MG63 (cell line): ENCODE data around the gene DUOXA2. TPM values are rescaled to one million over a fixed set of nuclear protein-coding genes. Genes with fewer than 3 reads are reported as not detected.

ENCODE experiments used
- DNase-seq: peaks from one replicate; pipeline ENCODE4 v3.0.0-alpha.2; 2020
- H3K27me3 ChIP-seq: fragments of 250-450 bp; sonication (Bioruptor Pico); 2 replicates; pipeline ENCODE4 v1.5.1; 2020; ENCODE audit warnings: mild to moderate bottlenecking, moderate library complexity
- H3K36me3 ChIP-seq: fragments of 250-450 bp; sonication (Bioruptor Pico); 2 replicates; pipeline ENCODE4 v1.5.1; 2020; ENCODE audit warnings: mild to moderate bottlenecking, moderate library complexity
- H3K4me3 ChIP-seq: fragments of 250-450 bp; sonication (Bioruptor Pico); 2 replicates; pipeline ENCODE4 v1.5.1; 2020; ENCODE audit warnings: mild to moderate bottlenecking, moderate library complexity
- H3K9me3 ChIP-seq: fragments of 250-450 bp; sonication (Bioruptor Pico); 2 replicates; pipeline ENCODE4 v1.5.1; 2020; ENCODE audit warnings: mild to moderate bottlenecking, moderate library complexity
- total RNA-seq: library from RNA; depleted of rRNA; stranded (reverse); fragments of >200 nt; shearing (Covaris generic); gene quantifications from 2 replicates; pipeline ENCODE4 v1.2.3, GENCODE V29; 2014; ENCODE audit warnings: low replicate concordance

The DUOXA2 gene
- total RNA-seq, 1 experiment from 2014 or later, result not detected

DNA sequence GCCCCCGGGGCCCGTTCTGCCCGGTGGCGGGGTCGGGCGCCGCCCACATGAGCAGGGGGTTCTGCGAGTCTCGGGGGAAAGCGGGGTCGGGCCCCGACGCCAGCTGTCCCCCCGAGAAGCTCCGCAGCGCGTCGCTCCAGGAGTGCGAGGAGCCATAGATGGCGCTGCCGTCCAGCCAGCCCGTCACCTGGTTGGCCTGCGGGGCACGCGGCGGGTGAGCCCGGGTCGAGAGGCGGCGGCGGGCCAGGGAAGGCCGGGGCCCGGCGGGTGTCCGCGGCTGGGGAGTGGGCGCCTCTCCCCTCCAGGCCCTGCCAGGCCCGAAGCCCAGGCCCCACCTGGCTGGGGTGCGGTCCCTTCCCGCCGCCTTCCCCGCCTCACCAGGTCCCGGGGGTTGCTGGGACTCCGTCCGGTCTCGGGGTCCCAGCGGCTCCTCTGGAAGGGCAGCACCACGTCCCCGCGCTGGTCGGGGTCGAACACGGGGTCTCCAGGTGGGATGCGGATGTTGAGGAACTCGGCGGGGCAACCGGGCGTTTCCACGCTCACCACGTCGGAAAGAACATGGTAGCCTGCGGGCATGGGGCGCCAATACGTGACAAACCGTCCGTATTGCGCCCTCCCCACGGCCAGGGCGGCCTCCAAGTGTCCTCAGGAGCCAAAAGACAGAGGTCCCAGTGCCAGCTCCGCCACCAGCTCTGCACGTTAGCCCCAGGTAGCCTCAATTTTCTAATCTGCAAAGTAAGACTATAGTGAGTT, 2.6 kb upstream of the DUOXA2 start:
- Histone ChIP-seq H3K9me3 (no peaks in the 10 kb centered on the region), H3K4me3 (no peak overlapping the region), H3K36me3 (no peaks in the 10 kb centered on the region), H3K27me3 (peaks cover 34% of the 10 kb centered on the region)
- DNase-seq, result no peak

DNA sequence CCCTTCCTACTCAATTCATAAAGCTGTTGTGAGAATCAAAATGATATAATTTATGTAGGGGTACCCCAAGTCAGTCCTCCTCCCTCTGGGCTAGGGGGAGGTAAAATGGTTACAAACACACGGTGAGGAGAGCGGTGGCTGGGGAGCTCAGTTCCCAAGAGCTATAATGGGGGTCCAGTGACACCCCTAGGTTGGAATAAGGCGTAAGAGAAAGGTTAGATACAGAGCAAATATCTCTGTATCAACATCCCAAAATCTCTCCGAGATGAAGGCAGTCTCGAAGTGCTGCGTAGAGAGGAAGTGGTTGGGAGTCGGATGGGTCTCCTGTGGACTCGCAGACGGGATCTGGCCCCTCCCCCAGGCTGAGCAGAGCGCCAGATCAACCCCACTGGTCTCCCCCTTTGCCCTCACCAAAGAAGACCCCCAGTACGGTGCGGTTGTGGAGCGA, 2.0 kb upstream of the DUOXA2 start:
- Histone ChIP-seq H3K27me3 (peaks cover 34% of the 10 kb centered on the region), H3K4me3 (no peak overlapping the region)
- DNase-seq, result no peak

DNA sequence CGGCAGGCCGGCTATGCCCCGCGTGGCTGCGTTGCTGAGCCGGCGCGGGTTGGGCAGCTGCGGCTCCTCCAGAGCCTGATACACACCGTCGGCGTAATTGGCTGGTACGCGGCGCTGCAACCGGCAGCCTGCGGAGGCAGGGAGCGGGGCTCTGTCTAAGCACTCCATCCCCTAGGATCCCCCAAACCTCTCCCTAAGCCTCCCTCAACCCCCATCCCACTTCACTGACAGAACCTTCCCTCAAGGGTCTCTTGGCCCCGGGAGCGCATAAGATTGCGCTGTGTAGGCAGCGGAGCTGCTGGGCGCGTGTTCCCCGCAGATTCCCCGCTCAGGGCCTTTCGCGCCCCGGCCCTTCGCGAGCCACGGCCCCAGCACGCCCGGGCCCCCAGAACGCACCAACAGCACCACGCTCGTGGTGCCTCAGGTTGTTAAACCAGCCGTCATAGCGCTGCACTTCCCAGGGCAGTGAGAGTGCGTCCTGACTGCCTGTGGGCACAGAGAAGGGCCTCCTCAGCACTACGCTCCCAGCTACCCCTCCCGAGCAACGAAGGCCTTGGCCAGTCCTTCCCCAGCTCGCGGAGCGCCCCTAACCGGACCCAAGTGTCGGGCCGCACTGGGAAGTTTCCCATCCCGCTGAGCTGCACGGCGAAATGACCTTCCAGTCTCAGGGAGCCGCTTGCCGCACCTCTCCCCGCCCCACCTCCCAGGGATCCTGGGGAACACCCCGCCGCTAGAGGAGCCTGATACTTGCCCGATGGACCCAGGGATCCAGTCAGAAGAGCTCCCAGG, 1.3 kb upstream of the DUOXA2 start:
- H3K36me3 ChIP-seq, result no peaks in the 10 kb centered on the region
- H3K4me3 ChIP-seq, result no peak overlapping the region
- peaks cover 34% of the 10 kb centered on the region for H3K27me3 ChIP-seq
- DNase-seq, result no peak
- no peaks in the 10 kb centered on the region for H3K9me3 ChIP-seq

More for the DNA sequence above, 2.0 kb upstream of the DUOXA2 start:
- no peaks in the 10 kb centered on the region for H3K9me3 ChIP-seq
- H3K36me3 ChIP-seq, result no peaks in the 10 kb centered on the region

DNA sequence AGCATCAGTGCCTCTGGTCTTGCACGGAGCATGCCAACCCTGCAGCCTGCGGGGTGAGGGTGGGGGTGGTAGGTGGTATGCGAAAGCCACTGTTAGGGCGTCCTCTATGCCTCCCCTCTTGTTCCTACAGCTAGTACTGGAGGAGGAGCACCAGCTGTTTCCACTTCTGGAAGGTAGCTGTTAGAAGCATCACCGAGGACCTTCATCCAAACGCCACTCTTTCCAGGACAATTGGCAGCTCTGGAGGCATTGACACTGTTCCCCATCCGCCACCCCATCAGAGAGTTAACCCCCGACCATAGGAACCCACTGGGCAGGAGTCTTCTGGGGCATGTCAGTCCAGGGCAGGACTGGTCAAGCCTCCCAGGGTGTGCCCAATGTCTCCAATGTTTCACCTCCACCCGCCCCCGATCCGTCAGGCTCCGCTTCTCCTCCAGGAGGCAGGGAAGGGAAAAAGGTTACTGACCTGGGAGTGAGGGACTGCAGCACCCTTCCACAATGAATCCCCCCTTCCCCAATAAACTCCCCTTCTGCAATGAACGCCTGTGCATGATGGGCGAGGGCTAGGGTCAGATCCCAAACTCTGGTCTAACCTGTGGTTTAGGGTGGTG, 641 bp upstream of the DUOXA2 start:
- H3K36me3 ChIP-seq, result no peaks in the 10 kb centered on the region
- no peak for DNase-seq
- H3K27me3 ChIP-seq, result peaks cover 34% of the 10 kb centered on the region
- no peaks in the 10 kb centered on the region for H3K9me3 ChIP-seq
- no peak overlapping the region for H3K4me3 ChIP-seq

DNA sequence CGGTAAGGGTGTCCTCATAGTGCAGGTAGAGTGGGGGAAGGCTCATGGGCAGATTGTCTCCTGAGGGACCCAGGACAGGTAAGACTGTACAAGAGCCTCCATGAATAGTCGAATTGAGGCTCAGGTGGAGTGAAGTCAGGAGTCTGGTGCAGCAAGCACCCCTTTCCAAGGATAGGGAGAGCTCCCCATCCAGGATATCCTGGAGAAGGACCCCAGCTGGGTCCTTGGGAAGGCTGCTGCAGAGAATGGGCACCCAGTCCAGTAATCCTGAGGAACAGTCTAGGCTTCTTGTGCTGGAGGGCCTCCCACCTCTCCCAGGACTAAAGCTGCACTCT, 592 bp downstream of the DUOXA2 start:
- no peak for DNase-seq
- Histone ChIP-seq H3K9me3 (no peaks in the 10 kb centered on the region), H3K27me3 (peaks cover 34% of the 10 kb centered on the region), H3K4me3 (no peak overlapping the region), H3K36me3 (no peaks in the 10 kb centered on the region)

DNA sequence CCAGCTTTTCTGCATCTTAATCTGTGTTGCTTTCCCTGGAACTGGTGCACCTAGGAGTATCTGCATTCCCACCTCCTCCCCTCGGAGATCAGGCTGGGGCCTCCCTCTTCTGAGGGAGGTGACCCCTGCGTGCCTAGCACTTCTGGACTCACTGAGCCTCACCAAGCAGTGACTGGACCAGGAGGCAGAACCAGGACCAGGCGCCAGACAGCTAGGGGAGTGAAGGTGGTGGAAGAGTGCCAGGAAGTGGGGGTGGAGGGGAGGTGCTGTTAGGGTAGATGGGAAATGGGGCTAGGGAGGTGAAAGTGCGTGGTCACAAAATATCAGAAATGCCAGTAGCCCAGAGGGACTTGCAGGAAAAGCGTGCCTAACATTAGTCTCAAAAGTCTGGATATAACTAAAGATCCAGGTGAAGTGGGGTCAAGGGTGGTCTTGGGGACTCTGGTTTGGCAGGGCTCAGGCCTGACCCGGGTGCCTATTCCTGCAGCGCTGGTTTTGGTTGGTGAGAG, 1.2 kb downstream of the DUOXA2 start:
- peaks cover 34% of the 10 kb centered on the region for H3K27me3 ChIP-seq
- H3K9me3 ChIP-seq, result no peaks in the 10 kb centered on the region
- no peaks in the 10 kb centered on the region for H3K36me3 ChIP-seq
- no peak for DNase-seq
- H3K4me3 ChIP-seq, result no peak overlapping the region

DNA sequence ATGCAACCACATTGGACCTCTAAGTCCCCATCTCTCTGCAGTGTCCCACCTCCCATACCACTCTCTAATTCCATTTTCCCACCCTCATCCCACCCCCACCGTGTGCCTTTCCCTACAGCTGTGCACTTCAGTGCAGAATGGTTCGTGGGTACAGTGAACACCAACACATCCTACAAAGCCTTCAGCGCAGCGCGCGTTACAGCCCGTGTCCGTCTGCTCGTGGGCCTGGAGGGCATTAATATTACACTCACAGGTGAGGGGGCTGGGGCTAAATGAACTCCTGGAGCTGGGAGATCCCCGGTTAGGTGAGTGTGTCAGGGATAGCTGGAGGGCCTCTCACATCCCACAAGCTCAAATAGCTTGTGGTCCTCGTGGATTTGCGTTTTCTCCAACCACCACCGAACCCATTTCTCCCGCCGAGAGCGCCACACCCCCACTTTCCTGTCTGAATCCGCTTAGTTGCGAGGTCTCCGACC, 1.9 kb downstream of the DUOXA2 start:
- Histone ChIP-seq H3K4me3 (no peak overlapping the region), H3K9me3 (no peaks in the 10 kb centered on the region), H3K27me3 (peaks cover 34% of the 10 kb centered on the region), H3K36me3 (no peaks in the 10 kb centered on the region)
- DNase-seq, result no peak

DNA sequence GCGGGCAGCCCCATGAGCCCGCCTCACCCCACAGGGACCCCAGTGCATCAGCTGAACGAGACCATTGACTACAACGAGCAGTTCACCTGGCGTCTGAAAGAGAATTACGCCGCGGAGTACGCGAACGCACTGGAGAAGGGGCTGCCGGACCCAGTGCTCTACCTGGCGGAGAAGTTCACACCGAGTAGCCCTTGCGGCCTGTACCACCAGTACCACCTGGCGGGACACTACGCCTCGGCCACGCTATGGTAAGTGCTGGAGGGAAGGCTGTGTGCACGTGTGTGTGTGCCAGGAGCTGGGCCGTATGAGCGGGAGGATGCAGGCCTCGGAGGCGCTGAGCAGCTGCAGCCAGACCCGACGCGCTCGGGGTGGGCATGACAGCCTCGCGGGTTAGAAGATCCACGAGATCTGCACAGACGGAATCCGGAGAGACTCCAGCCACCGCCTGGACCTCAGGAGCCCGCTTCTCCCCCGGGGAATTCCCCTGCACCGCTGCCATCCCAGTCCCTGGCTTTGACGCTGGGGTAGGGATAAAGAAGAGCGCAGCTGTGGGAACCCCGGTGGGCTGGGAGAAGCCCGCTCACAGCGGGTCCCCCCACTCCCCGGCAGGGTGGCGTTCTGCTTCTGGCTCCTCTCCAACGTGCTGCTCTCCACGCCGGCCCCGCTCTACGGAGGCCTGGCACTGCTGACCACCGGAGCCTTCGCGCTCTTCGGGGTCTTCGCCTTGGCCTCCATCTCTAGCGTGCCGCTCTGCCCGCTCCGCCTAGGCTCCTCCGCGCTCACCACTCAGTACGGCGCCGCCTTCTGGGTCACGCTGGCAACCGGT, 2.6 kb downstream of the DUOXA2 start:
- no peaks in the 10 kb centered on the region for H3K9me3 ChIP-seq
- H3K4me3 ChIP-seq, result no peak overlapping the region
- H3K36me3 ChIP-seq, result no peaks in the 10 kb centered on the region
- H3K27me3 ChIP-seq, result peaks cover 34% of the 10 kb centered on the region
- DNase-seq, result no peak

DNA sequence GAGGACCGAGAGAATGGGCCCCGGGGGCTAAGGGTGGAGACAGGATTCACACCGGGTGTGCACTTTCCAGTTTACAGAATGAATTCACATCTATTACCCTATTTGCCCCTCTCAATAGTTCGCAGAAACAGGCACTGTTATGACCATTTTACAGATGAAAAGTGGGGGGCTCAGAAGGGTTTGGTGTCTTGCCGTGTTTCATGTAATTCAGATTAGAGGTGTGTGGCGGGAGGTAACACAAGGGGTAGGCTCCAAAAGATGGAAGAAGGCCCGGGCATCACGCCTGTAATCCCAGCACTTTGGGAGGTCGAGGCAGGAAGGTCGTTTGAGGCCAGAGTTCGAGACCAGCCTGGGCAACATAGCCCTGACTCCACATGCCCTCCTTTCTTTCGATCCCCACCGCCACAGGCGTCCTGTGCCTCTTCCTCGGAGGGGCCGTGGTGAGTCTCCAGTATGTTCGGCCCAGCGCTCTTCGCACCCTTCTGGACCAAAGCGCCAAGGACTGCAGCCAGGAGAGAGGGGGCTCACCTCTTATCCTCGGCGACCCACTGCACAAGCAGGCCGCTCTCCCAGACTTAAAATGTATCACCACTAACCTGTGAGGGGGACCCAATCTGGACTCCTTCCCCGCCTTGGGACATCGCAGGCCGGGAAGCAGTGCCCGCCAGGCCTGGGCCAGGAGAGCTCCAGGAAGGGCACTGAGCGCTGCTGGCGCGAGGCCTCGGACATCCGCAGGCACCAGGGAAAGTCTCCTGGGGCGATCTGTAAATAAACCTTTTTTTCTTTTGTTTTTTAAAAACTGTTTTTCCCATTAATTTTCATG, 3.4 kb downstream of the DUOXA2 start:
- H3K36me3 ChIP-seq, result no peaks in the 10 kb centered on the region
- H3K27me3 ChIP-seq, result peaks cover 25% of the 10 kb centered on the region
- no peak for DNase-seq
- H3K4me3 ChIP-seq, result no peak overlapping the region
- H3K9me3 ChIP-seq, result no peaks in the 10 kb centered on the region

DNA sequence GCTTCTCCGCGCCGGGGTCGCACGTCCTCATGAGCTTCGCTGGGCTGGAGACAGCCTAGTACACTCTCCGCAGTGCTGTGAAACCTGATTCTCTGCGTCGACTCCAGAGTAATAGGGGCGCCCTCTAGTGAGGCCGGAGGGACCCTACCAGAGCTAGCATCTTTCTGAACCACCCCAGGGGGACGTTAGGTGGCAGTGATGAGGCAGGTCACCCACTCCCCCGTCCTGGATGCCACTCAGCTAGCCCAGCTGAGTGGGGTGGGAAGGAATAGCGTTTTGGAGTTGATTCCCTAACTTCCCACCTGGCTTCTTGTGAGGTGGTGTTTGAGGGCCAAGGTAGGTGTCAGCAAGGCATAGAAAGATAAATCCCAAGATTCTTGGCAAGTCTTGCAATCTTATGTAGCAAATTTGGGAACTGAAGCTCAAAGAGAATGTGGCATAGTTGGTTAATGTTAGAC, 4.0 kb downstream of the DUOXA2 start:
- Histone ChIP-seq H3K4me3 (no peak overlapping the region), H3K36me3 (no peaks in the 10 kb centered on the region), H3K9me3 (no peaks in the 10 kb centered on the region), H3K27me3 (peaks cover 19% of the 10 kb centered on the region)
- peak; percentile 77 for DNase-seq

DNA sequence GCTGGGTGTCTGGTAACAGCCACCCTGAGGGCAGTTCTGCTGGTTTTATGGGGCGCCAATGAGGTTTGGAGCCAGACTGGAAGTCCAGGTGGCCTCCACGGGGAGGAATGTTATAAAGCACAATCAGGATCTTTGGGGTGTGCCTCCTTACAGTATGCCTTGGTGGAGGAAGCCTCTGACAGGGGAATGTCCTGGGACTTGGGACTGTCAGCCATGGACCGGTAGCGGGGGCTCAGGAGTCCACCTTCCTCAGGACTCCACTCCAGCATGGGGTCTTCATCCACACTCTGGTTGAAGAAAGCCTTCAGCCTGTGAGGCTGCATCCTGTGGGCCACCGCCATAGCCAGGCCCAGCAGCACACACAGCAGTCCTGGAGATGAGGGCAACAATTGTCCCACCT, 4.9 kb downstream of the DUOXA2 start:
- H3K4me3 ChIP-seq, result no peak overlapping the region
- no peaks in the 10 kb centered on the region for H3K36me3 ChIP-seq
- H3K9me3 ChIP-seq, result no peaks in the 10 kb centered on the region
- no peak for DNase-seq
- peaks cover 11% of the 10 kb centered on the region for H3K27me3 ChIP-seq

DNA sequence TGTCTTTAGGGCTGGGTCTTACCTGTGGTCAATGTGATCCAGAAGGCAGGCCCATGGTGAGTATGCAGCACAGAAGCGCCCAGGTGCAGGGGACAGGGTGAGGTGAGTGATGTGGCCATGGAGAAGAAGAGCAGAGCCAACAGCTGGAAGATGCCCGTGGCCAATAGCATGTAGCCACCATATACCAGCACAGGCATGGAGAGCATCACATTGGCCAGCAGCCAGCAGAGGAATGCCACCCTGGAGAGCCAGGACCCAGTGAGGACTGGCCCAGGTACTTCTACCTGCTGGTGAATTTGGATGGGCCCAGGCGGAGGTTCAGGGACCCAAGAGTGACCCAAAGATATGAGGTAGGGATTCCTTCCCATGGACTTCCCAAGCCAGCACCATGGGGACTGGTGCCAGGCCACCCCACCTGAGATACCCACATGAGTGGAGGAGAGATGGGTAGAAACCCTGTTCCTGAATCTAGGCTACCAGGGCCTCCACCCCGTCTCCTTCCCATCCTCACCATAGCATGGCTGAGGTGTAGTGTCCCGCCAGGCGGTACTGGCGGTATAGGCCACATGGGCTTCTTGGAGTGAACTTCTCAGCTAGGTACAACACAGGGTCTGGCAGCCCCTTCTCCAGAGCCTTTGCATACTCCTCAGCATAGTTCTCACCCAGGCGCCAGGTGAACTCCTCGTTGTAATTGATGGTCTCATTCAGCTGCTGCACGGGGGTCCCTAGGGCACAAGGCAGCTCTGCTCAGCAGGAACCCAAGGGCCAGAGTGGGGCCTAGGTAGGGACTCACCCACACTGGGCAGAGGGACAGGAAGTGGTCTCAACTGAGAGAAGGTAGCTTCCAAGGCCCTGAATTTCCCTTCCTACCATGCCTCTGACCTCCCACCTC, 6.2 kb downstream of the DUOXA2 start:
- DNase-seq, result no peak
- Histone ChIP-seq H3K4me3 (no peak overlapping the region), H3K27me3 (peaks cover 2% of the 10 kb centered on the region), H3K9me3 (no peaks in the 10 kb centered on the region), H3K36me3 (no peaks in the 10 kb centered on the region)

DNA sequence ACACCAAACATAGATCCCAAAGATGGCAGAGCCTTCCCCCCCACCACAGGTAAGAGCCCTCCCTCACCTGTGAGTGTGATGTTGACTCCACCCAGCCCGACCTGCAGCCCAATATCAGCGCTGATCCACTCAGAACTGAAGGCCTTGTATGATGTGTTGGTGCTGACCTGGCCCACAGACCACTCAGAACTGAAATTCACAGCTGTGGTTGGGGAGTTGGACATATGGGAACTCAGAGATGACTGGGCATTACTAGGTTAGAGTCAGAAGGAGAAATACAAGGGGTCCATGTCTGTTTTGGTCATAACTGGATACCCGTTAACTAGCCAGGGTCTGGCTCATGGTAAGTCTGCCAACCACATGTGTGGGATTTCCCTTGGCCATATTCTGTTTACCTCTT, 6.9 kb downstream of the DUOXA2 start:
- no peaks in the 10 kb centered on the region for H3K9me3 ChIP-seq
- peaks cover 2% of the 10 kb centered on the region; the same call in 1 of the 2 replicates for H3K27me3 ChIP-seq
- no peak overlapping the region for H3K4me3 ChIP-seq
- no peak for DNase-seq
- no peaks in the 10 kb centered on the region for H3K36me3 ChIP-seq

DNA sequence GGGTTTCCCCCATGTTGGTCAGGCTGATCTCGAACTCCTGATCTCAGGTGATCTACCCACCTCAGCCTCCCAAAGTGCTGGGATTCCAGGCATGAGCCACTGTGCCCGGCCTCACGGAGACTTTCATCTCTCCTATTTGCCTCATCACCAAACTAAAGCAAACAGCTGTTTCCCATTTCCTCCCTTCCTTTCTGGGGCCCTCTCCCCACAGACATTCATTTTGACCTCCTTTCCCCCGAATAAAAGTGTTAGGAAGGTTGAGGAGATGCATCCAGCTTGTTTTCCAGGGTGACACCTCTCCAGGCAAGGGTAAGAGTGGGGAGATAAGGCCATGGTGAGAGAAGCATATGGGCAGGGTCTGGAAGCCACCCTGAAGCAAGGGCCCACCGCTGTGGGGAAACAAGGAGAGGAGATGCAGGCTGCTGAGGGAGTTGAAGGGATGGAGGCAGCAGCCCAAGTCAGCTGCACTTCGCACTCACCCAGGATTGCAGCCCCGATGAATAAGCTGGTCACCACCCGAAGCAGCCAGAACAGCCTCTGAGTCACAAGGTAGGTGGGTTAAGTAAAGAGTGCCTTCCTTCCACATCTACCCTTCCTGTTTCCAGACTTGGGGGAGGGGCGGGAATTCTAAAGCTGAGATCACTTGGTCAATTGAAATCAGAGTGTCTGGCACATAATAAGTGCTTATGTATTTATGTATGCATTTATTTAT, 7.7 kb downstream of the DUOXA2 start:
- peak; percentile 81 for DNase-seq
- H3K4me3 ChIP-seq, result no peak overlapping the region
- peaks cover 2% of the 10 kb centered on the region; the same call in 1 of the 2 replicates for H3K27me3 ChIP-seq
- no peaks in the 10 kb centered on the region for H3K9me3 ChIP-seq
- no peaks in the 10 kb centered on the region for H3K36me3 ChIP-seq
